ENCODE measurements around the gene PAQR4.

DNA sequence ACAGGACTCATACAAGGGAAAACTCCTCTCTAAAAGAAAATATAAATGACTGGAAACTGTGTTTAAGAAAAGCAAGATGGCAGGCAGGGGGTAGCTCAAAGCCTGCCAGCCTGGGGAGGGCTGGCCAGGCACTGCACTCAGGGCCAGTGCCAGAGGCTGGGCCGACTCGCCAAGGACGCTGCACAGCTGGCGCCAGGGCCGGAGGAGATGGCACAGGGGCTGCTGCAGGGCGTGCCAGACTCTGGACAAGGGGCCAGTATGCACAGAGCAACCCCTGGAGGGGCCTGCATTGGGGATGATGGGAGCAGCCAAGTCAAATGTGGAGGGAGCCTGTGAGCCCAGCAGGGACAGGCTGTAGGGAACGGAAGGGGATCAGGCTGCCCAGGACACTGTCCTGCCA is 7.1 kb downstream of the PAQR4 start:
- TF ChIP-seq, protein P1, sequence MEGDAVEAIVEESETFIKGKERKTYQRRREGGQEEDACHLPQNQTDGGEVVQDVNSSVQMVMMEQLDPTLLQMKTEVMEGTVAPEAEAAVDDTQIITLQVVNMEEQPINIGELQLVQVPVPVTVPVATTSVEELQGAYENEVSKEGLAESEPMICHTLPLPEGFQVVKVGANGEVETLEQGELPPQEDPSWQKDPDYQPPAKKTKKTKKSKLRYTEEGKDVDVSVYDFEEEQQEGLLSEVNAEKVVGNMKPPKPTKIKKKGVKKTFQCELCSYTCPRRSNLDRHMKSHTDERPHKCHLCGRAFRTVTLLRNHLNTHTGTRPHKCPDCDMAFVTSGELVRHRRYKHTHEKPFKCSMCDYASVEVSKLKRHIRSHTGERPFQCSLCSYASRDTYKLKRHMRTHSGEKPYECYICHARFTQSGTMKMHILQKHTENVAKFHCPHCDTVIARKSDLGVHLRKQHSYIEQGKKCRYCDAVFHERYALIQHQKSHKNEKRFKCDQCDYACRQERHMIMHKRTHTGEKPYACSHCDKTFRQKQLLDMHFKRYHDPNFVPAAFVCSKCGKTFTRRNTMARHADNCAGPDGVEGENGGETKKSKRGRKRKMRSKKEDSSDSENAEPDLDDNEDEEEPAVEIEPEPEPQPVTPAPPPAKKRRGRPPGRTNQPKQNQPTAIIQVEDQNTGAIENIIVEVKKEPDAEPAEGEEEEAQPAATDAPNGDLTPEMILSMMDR (IDR thresholded peaks at IDR 0.05) = no peak
- no peak for TF ChIP-seq POLR2A (IDR thresholded peaks at IDR 0.05)
